ENCODE results near the gene RYR1.
"Not testable (repeated sequence)": the region's sequence is repeated elsewhere in the genome, so short reads cannot be mapped to it uniquely, and the experiment has no call there.

RYR1 gene

GRCh38 chr19:38538793-38539528, 105.5 kb downstream of the RYR1 start:
- DNase-seq (ENCODE audit: low read depth in 2 of 2), result no peak

GRCh38 chr19:38539751-38540150, 106.3 kb downstream of the RYR1 start:
- DNase-seq (ENCODE audit: low read depth in 2 of 2), result no peak

GRCh38 chr19:38542040-38542439, 108.5 kb downstream of the RYR1 start:
- no peak for DNase-seq (ENCODE audit: low read depth in 2 of 2)

DNA sequence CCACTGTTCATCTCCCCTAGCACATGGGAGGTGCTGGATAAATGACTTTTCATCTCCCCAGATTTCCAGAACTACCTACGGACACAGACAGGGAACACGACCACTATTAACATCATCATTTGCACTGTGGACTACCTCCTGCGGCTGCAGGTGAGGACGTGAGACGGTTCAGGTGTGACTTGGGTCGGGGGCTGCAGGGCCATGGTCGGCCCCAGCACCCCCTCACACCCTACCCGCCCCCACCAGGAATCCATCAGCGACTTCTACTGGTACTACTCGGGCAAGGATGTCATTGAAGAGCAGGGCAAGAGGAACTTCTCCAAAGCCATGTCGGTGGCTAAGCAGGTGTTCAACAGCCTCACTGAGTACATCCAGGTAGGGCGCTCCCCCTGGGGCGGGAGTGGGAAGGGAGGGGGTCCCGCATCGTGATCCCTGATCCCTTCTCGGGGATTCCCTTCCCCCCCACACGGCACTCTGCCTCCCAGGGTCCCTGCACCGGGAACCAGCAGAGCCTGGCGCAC, 109.9 kb downstream of the RYR1 start:
- no peak for DNase-seq (ENCODE audit: low read depth in 2 of 2)

DNA sequence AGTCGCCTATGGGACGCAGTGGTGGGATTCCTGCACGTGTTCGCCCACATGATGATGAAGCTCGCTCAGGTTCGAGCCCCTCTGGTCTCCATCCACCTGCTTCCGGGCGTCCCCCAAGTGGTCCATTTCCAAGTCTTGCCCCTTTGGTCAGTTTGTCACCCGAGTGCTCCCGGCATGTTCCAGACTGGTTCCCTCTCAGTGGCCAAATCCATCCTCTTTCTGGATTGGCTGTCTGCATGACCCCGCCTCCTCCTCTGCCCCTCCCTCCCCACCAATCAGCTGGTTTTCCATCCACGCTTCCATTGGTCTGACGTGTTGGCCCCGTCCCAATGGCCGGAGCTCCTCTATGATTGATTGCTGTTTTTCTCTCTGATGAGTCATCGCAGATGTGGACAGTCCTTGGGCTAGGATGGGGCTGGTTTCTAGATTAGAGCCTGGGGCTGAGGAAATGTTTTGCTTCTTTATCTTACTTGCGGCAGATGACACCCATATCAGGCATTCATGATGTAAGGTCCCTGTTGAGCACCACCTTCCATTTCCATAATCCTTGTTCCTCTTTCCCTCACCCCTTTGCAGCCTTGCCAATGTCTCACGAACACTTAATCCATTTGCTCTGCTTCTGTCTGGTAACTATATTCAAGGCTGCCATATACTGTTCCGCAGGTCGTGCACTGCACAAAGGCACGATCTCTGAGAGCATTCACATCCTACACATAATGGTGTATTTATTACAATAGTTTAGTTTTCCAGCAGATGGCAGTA, 110.5 kb downstream of the RYR1 start:
- no peak for DNase-seq (ENCODE audit: low read depth in 2 of 2)

DNA sequence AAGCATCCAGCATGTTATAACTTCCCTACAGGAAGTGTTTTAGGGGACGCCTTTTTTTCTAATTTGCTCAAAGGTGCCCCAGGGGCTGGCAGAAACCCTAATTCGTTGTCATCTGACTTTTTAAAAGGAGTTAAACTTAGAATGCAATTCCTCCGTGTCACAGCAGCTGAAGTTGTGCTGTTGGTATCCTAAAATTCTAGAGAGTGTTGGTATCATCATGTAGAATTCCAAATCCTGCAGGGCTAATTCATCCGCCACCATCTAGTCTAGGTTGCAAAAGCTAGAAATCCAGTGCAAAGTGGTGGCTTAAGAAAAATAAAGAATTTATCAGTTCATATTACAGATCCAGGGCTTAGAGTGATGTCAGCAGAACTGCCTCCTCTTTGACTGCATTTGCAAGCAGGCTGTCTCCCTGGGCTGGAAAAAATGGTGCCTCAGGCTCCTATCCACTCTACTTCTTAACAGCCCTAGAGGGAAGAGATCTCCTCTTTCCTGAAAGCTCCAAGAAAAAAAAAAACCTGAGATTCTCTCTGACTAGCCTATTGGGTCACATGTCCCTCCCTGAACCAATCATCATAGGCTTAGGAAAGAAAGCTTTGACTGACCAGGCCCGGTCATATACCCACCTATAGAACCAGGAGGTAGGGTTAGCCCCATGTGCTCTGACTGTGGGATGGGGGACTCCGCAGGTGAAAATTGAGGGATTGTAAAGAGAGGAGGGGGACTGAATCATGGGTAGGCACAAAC, 111.3 kb downstream of the RYR1 start:
- no peak for DNase-seq (ENCODE audit: low read depth in 2 of 2)

DNA sequence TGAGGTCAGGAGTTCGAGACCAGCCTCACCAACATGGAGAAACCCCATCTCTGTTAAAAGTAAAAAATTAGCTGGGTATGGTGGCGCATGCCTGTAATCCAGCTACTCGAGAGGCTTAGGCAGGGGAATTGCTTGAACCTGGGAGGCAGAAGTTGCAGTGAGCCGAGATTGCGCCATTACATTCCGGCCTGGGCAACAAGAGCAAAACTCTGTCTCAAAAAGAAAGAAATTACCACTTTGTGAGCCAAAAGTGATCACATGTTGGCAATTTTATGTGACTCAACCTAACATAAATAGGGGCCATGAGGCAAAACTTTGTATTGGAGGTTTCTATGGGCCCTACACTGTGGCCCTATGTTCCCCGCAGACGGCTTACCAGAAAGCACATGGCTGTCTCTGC, 112.1 kb downstream of the RYR1 start:
- DNase-seq (ENCODE audit: low read depth in 2 of 2), result no peak

DNA sequence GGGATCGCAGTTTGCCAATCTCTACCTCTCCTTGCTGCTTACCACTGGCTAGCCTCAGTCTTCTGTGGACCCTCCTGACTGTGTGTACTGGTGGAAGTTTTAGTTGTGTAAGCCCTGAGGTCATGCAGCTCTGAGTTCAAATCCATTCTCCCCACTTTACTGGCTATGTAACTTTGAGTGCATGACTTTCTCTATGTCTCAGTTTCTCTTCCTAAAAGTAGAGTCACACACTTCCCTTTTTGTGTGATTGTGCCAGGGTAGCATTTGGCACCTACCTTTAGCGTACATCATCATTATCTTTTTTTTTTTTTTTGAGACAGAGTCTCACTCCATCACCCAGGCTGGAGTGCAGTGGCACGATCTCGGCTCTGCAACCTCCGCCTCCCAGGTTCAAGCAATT, 113.9 kb downstream of the RYR1 start:
- no peak for DNase-seq (ENCODE audit: low read depth in 2 of 2)

DNA sequence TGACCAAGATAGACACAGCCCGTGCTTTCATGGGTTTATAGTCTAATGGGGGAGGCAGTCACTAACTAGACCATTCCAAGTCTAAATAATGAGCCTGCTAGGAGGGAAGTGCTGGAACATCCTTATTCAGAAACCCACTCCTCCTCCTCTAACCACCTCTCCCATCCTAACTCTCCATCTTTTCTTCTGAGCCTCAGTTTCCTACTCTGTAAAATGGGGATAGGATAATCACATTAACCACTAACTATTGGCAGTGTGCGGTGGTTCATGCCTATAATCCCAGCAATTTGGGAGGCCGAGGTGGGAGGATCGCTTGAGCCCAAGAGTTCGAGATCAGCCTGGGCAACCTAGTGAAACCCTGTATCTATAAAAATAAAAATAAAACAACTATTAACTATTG, 115.6 kb downstream of the RYR1 start:
- DNase-seq (ENCODE audit: low read depth in 2 of 2), result no peak

- DNase-seq (ENCODE audit: low read depth in 2 of 2), result no peak
These were observed 116.5 kb downstream of the RYR1 start for GRCh38 chr19:38549942-38550341.

- DNase-seq (ENCODE audit: low read depth in 2 of 2), result no peak
These were observed 116.9 kb downstream of the RYR1 start for GRCh38 chr19:38550376-38550775.

DNA sequence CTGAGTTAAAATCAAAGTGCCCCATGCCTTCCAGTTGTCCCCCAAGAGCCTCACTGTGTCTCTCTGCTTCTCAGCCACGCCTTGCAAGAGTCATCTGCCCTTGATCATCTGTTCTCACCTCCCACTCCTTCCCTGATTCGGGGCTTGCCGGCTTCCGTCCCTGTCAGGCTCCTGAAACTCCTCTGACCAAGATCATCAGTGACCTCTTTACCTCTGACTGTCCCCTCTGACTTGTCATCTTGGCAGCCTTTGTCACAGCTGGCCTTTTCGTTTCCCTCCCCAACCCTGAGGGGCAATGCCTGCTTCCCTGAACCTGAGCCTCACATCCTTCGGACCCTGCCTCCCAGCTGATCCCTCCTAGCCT, 117.9 kb downstream of the RYR1 start:
- DNase-seq (ENCODE audit: low read depth in 2 of 2), result no peak

DNA sequence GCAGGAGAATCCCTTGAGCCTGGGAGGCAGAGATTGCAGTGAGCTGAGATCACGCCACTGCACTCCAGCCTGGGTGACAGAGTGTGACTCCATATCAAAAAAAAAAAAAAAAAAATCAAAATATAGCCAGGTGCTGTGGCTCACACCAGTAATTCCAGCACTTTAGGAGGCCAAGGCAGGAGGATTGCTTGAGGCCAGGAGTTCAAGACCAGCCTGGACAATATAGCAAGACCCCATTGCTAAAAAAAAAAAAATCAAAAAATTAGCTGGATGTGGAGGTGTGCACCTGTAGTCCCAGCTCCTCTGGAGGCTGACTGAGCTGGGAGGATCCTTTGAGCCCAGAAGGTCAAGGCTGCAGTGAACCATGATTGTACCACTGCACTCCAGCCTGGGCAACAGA, 119.7 kb downstream of the RYR1 start:
- not testable (repeated sequence) for DNase-seq (ENCODE audit: low read depth in 2 of 2)

DNA sequence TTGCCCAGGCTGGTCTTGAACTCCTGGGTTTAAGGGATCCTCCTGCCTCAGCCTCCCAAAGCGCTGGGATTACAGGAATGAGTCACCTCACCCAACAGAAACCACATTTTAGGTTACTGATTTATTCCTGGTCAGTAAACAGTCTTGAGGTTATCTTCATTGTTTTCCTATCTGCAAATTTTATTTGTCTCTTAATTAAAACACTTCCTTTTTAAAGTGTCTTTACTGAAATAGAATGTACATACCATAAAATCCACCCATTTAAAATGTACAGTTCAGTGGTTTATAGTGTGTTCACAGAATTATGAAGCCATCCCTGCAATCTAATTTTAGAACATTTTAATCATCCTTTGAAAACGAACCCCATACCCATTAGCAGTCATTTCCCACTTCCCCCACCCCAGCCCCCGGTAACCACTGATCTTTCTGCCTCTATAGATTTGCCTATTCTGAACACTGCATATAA, 121.2 kb downstream of the RYR1 start:
- DNase-seq (ENCODE audit: low read depth in 2 of 2), result no peak

DNA sequence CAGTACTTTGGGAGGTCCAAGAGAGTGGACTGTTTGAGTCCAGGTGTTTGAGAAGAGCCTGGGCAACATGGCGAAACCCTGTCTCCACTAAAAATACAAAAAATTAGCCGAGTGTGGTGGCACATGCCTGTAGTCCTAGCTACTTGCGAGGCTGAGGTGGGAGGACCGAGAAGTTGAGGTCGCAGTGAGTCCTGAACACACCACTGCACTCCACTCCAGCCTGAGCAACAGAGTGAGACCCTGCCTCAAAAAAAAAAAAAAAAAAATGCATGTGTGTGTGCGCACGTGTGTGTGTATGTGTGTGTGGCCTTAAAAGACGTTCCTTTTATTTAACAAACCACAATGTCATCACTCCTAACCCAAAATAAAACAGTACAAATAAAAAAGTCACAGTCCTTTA, 121.7 kb downstream of the RYR1 start:
- DNase-seq (ENCODE audit: low read depth in 2 of 2), result no peak

DNA sequence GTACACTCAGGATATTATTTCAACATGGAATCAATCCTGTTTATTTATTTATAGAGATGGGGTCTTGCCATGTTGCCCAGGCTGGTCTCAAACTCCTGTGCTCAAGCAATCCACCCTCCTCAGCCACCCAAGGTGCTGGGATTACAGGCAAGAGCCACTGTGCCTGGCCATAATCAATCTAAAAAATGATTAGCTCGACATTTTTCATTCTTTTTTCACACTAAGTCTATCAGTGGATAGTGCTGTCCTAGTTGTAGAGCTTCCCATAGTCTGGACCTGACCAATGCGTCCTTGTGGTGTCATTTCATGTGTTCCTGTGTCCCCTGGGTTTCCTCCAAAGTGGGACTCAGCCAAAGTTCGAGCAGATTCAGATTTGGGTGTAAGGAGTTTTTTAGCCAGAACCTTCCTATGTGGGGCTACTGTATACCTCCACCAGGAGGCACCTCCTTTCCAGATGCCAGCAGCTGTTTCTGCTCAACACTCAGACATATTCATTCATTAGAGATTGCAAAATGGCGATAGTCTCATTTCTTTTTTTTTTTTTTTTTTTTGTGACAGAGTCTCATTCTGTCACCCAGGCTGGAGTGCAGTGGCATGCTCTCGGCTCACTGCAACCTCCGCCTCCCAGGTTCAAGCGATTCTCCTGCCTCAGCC, 123.2 kb downstream of the RYR1 start:
- DNase-seq (ENCODE audit: low read depth in 2 of 2), result no peak

GRCh38 chr19:38557205-38557799, 123.8 kb downstream of the RYR1 start:
- no peak for DNase-seq (ENCODE audit: low read depth in 2 of 2)

- not testable (repeated sequence) for DNase-seq (ENCODE audit: low read depth in 2 of 2)
These were observed 125.4 kb downstream of the RYR1 start for GRCh38 chr19:38558933-38559332.

DNA sequence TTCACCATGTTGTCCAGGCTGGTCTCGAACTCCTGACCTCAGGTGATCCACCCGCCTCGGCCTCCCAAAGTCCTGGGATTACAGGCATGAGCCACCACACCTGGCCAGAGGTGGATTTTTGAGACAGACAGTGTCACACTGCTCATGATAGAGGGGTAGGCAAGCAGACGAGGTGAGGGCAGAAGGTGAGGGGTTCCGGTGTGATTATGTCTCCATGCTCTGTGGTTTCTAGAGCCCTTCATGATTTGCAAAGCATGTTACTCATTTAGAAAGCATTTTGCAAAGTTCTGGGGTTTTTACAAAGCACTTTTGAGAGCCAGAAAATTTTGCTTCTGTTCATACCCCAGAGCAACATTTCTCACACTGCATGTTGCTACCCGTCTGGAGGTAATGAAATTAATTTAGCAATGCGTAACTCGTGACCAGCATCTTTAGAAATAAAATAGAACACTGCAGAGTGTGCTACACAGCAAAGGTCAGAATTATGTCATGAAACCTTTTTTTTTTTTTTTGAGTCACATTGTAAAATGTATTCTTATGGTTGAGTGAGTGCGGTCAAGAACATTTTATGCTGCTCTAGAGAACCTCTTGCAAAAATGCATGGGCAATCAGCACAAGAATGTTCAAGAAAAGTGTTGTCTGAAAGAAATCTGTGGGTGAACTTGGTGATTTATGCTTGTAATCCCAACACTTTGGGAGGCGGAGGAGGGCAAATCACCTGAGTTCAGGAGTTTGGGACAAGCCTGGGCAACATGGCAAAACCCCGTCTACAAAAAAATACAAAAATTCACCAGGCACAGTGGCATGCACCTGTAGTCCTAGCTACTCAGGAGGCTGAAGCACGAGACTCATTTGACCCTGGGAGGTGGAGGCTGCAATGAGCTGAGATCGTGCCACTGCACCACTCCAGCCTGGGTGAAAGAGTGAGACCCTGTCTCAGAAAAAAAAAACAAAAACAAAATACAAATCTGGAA, 126.2 kb downstream of the RYR1 start:
- no peak for DNase-seq (ENCODE audit: low read depth in 2 of 2)

DNA sequence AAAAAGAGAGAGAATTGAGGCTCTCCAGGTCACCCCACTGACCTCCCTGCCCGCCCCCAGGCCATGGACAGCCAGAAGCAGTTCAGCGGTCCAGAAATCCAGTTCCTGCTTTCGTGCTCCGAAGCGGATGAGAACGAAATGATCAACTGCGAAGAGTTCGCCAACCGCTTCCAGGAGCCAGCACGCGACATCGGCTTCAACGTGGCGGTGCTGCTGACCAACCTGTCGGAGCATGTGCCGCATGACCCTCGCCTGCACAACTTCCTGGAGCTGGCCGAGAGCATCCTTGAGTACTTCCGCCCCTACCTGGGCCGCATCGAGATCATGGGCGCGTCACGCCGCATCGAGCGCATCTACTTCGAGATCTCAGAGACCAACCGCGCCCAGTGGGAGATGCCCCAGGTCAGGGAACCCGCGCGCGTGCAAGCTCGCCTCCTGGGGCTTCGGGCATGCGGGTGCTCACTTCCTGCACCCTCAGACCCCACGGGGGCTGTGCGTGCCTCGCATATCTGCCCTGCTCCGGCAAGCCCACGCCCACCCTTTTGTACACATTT, 127.6 kb downstream of the RYR1 start:
- DNase-seq (ENCODE audit: low read depth in 2 of 2), result no peak
